GM21737 (cell line): Measurements from ENCODE around the gene EHMT2.

ENCODE experiments used
- ATAC-seq: cut with Tn5 transposase; IDR thresholded peaks from one replicate; pipeline ENCODE4 v1.9.1; 2021; ENCODE audit warnings: mild to moderate bottlenecking, moderate library complexity; ENCODE audit not compliant: unreplicated experiment

Gene EHMT2

GRCh38 chr6:31892821-31893220 lies 4.7 kb downstream of the EHMT2 start:
- no peak for ATAC-seq

DNA sequence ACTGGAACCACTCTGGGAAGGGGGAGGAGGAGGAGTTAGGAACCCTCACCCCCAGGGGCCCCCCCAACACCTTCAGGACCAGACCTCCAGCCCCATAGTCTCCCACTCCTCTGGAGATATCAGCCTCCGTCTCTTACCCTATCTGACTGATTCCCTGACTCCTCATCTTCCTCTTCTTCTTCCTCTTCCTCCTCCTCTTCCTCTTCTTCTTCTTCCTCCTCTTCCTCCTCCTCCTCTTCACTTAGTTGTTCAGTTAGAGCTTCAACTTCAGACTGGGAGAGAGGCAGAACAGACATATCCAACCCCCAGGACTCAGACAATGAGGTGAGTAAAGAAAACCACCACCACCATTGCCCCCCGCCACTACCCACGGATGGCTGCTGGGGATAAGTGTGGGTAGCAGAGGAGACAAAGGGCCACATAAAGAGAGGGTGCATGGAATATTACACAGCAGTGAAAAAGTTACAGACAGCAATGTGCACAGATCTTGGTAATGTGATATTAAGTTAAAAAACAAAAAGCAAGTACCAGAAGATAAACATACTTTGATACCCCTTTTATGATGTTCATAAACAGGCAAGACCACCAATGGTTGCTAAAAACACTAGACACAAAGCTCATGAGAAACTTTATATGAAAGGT lies 8.0 kb downstream of the EHMT2 start:
- ATAC-seq: no peak

- ATAC-seq: no peak
These were observed 8.9 kb downstream of the EHMT2 start for GRCh38 chr6:31888276-31889258.

DNA sequence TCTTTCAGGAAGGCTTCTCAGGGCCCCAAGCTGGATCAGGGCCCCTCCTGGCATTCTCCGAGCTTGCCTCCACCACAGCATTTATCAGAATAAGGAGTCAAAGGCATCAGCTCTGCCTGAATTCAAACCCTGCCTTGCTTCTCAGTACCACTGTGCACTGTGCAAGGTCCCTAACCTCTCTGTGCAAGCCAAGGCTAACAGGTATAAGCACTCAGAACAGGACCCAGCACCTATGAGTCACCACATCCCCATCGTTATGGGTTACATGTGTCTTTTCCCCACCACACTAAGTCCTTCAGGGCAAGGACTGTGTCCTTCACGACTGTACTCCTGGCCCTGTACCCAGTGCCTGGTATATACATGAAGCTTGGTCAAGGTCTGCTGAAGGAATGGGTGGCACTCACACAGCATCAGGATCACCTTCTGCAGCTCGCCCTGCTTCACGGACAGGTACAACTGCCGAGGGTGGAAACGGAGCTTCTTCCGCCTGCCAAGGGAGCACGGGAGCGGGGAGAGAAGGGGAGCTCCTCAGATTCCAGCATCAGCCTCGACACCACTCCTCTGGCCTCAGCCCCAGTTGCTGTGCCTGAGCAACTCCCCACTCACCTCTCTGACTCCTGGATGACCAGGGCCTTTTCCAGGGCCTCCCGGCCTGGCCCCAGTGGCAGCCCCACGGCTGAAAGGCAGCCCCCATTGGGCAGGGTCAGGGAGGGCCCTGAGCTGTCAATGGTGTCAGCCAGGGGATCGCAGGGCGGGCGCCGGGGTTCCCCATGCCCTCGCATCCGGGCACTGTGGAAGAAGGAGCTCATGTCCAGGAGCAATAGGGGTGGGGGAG lies 10.1 kb downstream of the EHMT2 start:
- ATAC-seq: no peak

- ATAC-seq: no peak
These were observed 10.9 kb downstream of the EHMT2 start for GRCh38 chr6:31886541-31886991.

DNA sequence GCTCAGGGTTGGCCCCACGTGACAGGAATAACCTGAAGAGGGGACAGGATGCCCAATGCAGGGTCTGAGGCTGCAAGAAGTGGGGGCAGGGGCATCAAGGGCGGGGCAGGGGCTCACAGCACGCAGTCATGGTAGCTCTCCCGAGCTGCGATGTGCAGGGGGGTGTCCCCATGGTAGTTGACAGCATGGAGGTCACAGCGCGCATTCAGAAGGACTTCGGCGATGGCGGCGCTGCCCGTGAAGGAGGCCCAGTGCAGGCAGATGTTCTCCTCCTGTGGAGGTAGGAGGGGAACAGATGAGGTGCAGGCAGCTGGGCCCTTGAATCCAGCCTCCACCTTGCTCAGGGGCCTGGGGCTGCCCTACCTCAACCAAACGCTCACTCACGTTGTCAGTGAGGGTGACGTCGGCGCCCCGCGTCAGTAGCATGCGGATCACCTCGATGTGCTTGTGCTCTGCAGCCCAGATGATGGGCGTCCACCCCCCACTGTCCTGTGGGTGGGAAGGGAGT lies 12.9 kb downstream of the EHMT2 start:
- no peak for ATAC-seq

DNA sequence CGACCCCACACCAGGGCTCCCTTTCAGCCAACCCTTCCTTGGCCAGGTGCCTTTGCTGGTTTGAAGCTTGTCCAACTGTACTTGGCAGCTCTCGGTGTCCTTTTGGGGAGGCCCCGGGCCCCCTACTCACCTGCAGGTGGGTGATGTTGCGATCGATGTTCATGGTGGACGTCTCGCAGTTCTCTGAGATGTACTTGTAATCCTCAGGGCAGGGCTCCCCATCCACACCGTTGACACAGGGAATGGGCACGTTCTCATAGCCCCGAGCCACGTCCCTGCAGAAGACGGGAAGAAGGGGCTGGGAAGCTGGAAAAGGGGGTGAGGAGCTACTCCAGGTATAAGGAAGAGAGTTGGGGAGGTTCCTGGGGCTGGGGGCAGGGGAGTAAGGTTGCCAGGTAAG lies 13.8 kb downstream of the EHMT2 start:
- ATAC-seq: no peak

DNA sequence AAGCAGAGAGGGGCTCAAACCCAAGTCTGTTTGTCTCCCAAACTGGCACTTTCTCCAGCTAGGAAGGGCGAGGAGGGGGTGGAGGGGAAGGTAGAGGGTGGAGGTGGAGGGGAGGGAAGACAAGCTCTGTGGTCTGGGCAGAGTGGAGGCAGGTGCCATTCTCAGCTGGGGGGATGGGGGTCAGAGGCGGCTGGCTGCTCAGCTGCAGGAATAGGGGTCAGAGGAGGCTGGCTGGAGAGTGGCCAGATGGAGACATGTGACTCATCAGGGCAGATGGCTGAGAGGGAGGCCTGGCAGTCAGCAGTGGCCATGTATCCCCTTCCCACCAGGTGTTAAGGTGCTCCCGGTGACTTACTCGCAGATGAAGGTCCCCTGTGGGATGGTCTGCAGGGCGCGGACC lies 15.2 kb downstream of the EHMT2 start:
- ATAC-seq: no peak

- no peak for ATAC-seq
These were observed 16.2 kb downstream of the EHMT2 start for GRCh38 chr6:31881136-31881859.

- no peak for ATAC-seq
These were observed 16.9 kb downstream of the EHMT2 start for GRCh38 chr6:31880616-31881015.

DNA sequence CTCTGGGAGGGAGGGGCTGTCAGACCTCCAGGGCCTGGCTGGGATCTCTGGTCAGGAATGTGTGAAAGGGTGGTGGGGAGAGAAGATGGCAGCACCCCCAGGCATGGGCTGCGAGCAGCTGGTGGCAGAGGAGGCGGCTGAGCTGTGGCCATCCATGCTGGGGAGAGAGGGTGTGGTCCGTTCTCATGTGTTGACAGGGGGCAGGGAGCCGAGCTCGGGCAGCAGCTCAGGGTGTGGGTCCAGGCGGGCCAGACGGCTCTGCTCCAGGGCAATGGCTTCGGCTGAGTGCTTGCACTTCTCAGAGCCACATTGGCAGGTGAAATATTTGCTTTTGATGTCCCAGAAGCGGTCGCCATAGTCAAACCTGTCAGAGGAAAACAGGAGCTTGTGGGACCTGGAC lies 17.6 kb downstream of the EHMT2 start:
- no peak for ATAC-seq

GRCh38 chr6:31879143-31879542 lies 18.4 kb downstream of the EHMT2 start:
- no peak for ATAC-seq

- no peak for ATAC-seq
These were observed 18.8 kb downstream of the EHMT2 start, which contains the start of gene SLC44A4 for GRCh38 chr6:31878726-31879125. TSS of gene SLC44A4 (minus strand) at chr6:31878997. CDS start at chr6:31878980, 17 bp downstream.

DNA sequence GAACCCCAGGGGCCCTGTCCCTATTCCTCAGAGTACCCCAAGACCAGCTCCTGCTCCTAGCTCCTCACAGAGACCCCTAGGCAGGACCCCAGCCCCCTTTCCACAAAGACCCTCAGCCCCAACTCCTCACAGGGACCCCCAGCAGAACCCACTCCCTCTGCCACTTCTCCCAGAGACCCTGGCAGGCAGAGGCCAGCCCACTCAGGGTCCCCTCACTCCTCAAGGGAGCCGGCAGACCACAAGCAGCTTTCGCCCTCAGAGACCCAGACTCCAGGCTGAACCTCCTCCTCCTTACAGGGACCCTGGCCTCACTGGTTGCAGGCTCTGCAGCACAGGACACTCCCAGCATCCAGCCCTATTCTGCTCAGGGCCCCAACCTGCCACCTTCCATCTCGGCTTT lies 19.3 kb downstream of the EHMT2 start:
- ATAC-seq: no peak

DNA sequence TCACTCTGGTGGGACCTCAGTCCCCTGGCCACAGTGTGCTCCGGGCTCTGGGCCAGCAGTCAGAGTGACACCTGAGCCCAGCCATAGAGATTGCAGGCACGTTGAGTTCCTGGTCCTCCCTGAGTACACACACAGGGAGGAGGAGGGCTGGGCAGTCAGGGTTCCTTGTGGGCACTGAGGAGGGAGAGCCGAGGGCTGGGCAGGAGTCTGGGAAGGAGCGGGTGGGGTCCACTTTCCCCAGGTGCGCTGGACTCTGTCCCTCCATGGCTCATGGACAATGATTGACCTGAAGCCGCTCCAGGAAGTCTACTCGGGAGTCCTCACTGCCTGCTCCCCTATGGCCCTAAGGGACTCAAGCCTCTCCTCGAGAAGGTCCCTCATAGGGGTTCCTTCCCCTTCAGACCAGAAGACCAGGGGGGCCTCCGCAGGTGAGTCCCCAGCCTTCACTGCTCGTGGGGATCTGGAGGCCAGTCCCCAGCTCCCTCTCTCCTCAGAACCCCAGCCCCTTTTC lies 19.8 kb downstream of the EHMT2 start:
- no peak for ATAC-seq

DNA sequence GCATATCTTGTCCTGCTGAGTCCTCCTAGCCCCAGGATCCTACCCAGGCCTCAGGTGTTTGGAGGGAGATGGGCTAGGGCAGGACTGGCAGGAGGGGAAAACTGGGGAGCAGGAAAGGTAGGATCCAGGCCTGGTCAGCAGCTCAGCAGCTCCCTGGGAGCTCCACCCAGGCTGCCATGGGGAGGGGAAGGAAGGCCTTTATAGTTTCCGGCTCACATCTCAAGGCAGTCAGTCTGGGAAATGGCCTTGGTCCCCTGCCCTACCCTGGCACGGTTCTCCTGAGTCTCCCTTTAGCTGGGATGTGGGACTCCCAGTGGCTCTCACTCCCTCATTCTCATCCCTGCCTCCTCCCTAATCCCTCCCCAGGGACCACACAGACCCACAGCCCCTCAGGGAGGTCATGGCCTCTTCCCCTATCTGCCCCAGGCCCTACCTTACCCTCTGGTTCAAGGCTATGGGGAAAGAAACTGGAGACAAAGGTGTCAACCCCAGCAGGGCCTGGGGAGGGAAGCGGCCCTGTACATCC lies 20.3 kb downstream of the EHMT2 start:
- ATAC-seq: no peak

GRCh38 chr6:31876357-31876756 lies 21.1 kb downstream of the EHMT2 start:
- ATAC-seq: no peak

GRCh38 chr6:31875877-31876276 lies 21.6 kb downstream of the EHMT2 start:
- ATAC-seq: no peak

DNA sequence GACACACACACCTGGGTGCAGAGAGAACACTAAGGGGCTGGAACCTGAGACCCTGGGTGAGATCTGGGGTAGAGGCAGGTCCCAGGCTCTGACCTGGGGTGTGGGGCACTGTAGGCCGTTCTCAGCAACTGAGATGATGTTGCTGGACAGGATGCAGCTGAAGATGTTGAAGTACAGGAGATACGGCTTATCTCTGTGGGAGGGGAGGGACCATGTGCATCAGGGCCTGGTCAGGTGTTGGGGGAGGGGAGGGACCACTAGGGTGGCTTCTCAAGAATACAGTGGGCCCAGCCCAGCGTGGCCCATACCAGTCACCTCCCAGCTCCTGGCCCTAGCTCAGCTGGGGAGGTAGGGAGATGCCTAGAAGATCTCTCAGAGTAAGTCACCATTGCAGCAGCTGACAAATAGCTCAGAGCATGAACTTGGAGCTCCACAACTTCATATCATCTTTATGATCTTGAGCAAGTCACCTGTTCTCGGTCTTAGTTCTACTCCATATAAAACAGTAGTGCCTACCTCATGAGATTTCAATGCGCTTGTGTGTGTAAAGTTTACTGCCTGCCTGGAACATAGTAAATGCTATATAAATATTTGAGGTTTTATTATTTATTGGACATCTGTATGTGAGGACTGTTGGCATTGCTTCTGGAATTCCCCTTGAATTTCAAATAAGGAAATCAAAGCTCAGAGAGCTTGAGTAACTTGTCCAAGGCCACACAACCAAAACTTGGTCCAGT lies 22.5 kb downstream of the EHMT2 start:
- no peak for ATAC-seq
